Measurements from ENCODE around the gene SLC2A4RG. TPM values are rescaled to one million over a fixed set of nuclear protein-coding genes. Genes with fewer than 3 reads are reported as not detected.

The SLC2A4RG gene
- total and polyA plus RNA-seq, 2 of the 13 experiments (the other 11 are each of a cell fraction or from before 2014, with no cell fraction given), result 91.4 to 95.9 TPM

- no peak for TF ChIP-seq ELF1 (CRISPR knock-in tag; IDR thresholded peaks at IDR 0.05)
- TF ChIP-seq ISL2 (CRISPR knock-in tag; IDR thresholded peaks at IDR 0.05), result no peak
- TF ChIP-seq ZNF24 (IDR thresholded peaks at IDR 0.05), result no peak
- no peak for TF ChIP-seq MIXL1 (CRISPR knock-in tag; IDR thresholded peaks at IDR 0.05)
- TF ChIP-seq ZNF574 (CRISPR knock-in tag; IDR thresholded peaks at IDR 0.05), result peak; percentile 38
- no peak for TF ChIP-seq ZNF674 (CRISPR knock-in tag; IDR thresholded peaks at IDR 0.05; ENCODE audit: low read depth)
- no peak for TF ChIP-seq SRSF9 (IDR thresholded peaks at IDR 0.05; ENCODE audit: borderline replicate concordance, insufficient read depth, low read depth, low read length, poor library complexity, severe bottlenecking)
- TF ChIP-seq FUBP1 (CRISPR knock-in tag; IDR thresholded peaks at IDR 0.05; ENCODE audit: borderline replicate concordance), result no peak
- no peak for TF ChIP-seq SIX4 (CRISPR knock-in tag; IDR thresholded peaks at IDR 0.05)
- TF ChIP-seq IRF2 (CRISPR knock-in tag; IDR thresholded peaks at IDR 0.05), result no peak
- TF ChIP-seq TFE3 (CRISPR knock-in tag; IDR thresholded peaks at IDR 0.05), result 0 out of 2 replicates have a peak, but pooled peaks have one; percentile 13
- TF ChIP-seq SOX13 (IDR thresholded peaks at IDR 0.05), result no peak
- no peak for TF ChIP-seq SOX13 (CRISPR knock-in tag; conservative IDR thresholded peaks at IDR 0.05 in 1 of 2, IDR thresholded peaks at IDR 0.05 in 1 of 2)
- TF ChIP-seq NCOA5 (CRISPR knock-in tag; IDR thresholded peaks at IDR 0.05), result no peak
- no peak for TF ChIP-seq ZKSCAN1 (IDR thresholded peaks at IDR 0.05; ENCODE audit: low read length)
- no peak for TF ChIP-seq ZGPAT (CRISPR knock-in tag; IDR thresholded peaks at IDR 0.05)
- TF ChIP-seq ZNF83 (CRISPR knock-in tag; IDR thresholded peaks at IDR 0.05; ENCODE audit: borderline replicate concordance), result no peak
- TF ChIP-seq ZNF761 (CRISPR knock-in tag; conservative IDR thresholded peaks at IDR 0.05), result no peak
- 0 out of 2 replicates have a peak, but pooled peaks have one; percentile 8 for TF ChIP-seq ATF3 (CRISPR knock-in tag; IDR thresholded peaks at IDR 0.05)
- no peak for TF ChIP-seq GATAD2A (CRISPR knock-in tag; IDR thresholded peaks at IDR 0.05)
- no peak for TF ChIP-seq ZNF280B (CRISPR knock-in tag; IDR thresholded peaks at IDR 0.05; ENCODE audit: borderline replicate concordance)
These were observed 6.6 kb downstream of the SLC2A4RG start (continued) for GRCh38 chr20:63745961-63746731.

Measured in HepG2 (cell line).